ENCODE results near the gene DNAJC9.
"Not testable (repeated sequence)": the region's sequence is repeated elsewhere in the genome, so short reads cannot be mapped to it uniquely, and the experiment has no call there.

The DNAJC9 gene

GRCh38 chr10:73246646-73247508 lies at the start of gene DNAJC9:
Gene DNAJC9, minus strand, starts transcription at chr10:73247255. Its CDS starts 66 bp downstream, at chr10:73247189.
- DNase-seq (ENCODE audit: insufficient read length, low spot score) (peak; percentile 81), FAIRE-seq (peak; percentile 74)
- peak; percentile 89 for TF ChIP-seq POLR2A (IDR thresholded peaks at IDR 0.05; ENCODE audit: low read depth, low read length)

GRCh38 chr10:73293461-73293860 lies 46.4 kb upstream of the DNAJC9 start:
- TF ChIP-seq POLR2A (IDR thresholded peaks at IDR 0.05; ENCODE audit: low read depth, low read length): no peak
- DNase-seq (ENCODE audit: insufficient read length, low spot score) (no peak), FAIRE-seq (no peak)

DNA sequence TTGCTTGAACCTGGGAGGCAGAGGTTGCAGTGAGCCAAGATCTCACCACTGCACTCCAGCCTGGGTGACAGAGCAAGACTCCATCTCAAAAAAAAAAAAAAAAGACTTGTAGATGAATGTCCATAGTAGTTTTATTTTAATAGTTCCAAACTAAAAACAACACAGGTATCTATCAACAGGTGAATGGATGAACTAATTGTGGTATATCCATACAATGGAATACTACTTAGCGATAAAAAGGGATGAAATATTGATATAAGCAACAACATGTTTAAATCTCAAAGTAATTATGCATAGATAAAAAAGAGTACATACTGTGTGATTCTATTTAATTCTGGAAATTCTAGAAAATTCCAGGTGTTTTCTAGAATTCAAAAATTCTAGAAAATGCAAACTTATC lies 42.9 kb upstream of the DNAJC9 start:
- TF ChIP-seq POLR2A (IDR thresholded peaks at IDR 0.05; ENCODE audit: low read depth, low read length): no peak
- FAIRE-seq (no peak), DNase-seq (ENCODE audit: insufficient read length, low spot score) (no peak)

GRCh38 chr10:73287441-73287840 lies 40.4 kb upstream of the DNAJC9 start:
- FAIRE-seq (no peak), DNase-seq (ENCODE audit: insufficient read length, low spot score) (no peak)
- no peak for TF ChIP-seq POLR2A (IDR thresholded peaks at IDR 0.05; ENCODE audit: low read depth, low read length)

GRCh38 chr10:73281097-73281496 lies 34.0 kb upstream of the DNAJC9 start:
- DNase-seq (ENCODE audit: insufficient read length, low spot score) (no peak), FAIRE-seq (no peak)
- no peak for TF ChIP-seq POLR2A (IDR thresholded peaks at IDR 0.05; ENCODE audit: low read depth, low read length)

DNA sequence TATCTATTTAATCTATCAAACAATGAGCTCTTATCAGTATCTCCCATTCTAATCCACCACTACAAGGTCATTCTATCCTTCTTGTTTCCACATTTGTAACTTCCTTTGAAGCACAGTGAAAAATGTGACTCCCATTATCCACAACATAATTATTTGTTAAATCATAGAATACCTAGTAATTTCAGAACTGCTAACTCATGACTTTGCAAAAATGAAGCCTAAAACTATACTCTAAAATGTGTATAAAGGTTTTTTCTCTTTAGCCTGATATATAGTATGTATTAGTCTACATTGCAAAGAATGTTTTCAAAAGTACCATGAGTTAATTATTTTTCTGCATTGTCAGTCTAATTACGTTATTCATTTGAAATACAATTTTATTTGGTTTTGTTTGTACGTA lies 17.4 kb upstream of the DNAJC9 start:
- TF ChIP-seq POLR2A (IDR thresholded peaks at IDR 0.05; ENCODE audit: low read depth, low read length): no peak
- DNase-seq (ENCODE audit: insufficient read length, low spot score) (no peak), FAIRE-seq (peak; percentile 71)

- peak; percentile 95 for FAIRE-seq
- TF ChIP-seq POLR2A (IDR thresholded peaks at IDR 0.05; ENCODE audit: low read depth, low read length): no peak
- no peak for DNase-seq (ENCODE audit: insufficient read length, low spot score)
Observed at GRCh38 chr10:73263693-73264347, 16.8 kb upstream of the DNAJC9 start.

GRCh38 chr10:73262880-73263555 lies 16.0 kb upstream of the DNAJC9 start:
- no peak for DNase-seq (ENCODE audit: insufficient read length, low spot score)
- TF ChIP-seq POLR2A (IDR thresholded peaks at IDR 0.05; ENCODE audit: low read depth, low read length): no peak
- FAIRE-seq: peak; percentile 41

- TF ChIP-seq POLR2A (IDR thresholded peaks at IDR 0.05; ENCODE audit: low read depth, low read length): no peak
Observed at GRCh38 chr10:73262105-73262730, 15.2 kb upstream of the DNAJC9 start.

DNA sequence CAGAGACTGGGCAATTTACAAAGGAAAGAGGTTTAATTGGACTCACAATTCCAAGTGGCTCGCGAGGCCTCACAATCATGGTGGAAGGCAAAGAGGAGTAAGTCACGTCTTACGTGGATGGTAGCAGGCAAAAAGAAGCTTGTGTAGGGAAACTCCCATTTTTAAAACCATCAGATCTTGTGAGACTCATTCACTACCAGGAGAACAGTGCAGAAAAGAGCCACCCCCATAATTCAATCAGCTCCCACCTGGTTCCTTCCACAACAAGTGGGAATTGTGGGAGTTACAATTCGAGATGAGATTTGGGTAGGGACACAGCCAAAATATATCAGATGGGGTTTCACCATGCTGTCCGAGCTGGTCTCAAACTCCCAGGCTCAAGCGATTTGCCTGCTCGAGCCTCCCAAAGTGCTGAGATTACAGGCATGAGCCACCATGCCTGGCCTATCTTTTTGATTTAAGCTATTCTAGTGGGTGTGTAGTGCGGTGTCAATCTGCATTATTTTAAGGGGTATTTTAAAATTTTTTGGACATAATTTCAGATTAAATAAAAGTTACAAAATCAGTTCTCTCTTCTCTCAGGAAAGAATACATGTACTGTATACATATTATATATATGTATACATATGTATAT lies 14.4 kb upstream of the DNAJC9 start:
- DNase-seq (ENCODE audit: insufficient read length, low spot score): no peak
- FAIRE-seq: no peak
- no peak for TF ChIP-seq POLR2A (IDR thresholded peaks at IDR 0.05; ENCODE audit: low read depth, low read length)

More at GRCh38 chr10:73262105-73262730, 15.2 kb upstream of the DNAJC9 start:
- DNase-seq (ENCODE audit: insufficient read length, low spot score) (peak; percentile 51), FAIRE-seq (peak; percentile 100)

- not testable (repeated sequence) for DNase-seq (ENCODE audit: insufficient read length, low spot score); FAIRE-seq
Observed at GRCh38 chr10:73258612-73259011, 11.6 kb upstream of the DNAJC9 start.

DNA sequence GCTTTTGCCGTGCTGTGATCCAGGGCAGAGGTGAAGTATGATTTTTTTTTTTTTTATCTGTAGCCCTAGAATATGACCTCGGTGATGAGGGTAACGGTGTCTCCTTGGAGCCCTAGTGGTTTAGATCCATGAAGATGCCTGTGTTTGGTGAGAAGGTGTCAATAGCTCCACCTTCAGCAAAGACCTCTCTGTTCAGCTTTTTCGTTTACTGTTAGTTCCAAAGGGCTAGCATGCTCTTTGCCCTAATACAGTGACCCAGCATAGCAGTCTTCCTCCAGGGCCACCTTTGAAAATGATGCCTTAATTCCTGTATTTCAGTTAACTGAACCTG lies 6.1 kb upstream of the DNAJC9 start:
- peak; percentile 11 for FAIRE-seq

GRCh38 chr10:73252445-73253224 lies 5.6 kb upstream of the DNAJC9 start, which contains the start of gene MRPS16:
Gene MRPS16, minus strand, starts transcription at chr10:73252644. Its CDS starts 162 bp downstream, at chr10:73252482.
- FAIRE-seq (peak; percentile 97), DNase-seq (ENCODE audit: insufficient read length, low spot score) (peak; percentile 92)
- peak; percentile 80 for TF ChIP-seq POLR2A (IDR thresholded peaks at IDR 0.05; ENCODE audit: low read depth, low read length)

More for the DNA sequence above, 6.1 kb upstream of the DNAJC9 start:
- no peak for DNase-seq (ENCODE audit: insufficient read length, low spot score)
- no peak for TF ChIP-seq POLR2A (IDR thresholded peaks at IDR 0.05; ENCODE audit: low read depth, low read length)

All from H54 (cell line).